Adrenal gland (tissue), 12 donors: ENCODE results near the gene MBTD1. TPM values are rescaled to one million over a fixed set of nuclear protein-coding genes. Genes with fewer than 3 reads are reported as not detected.
"Not testable (repeated sequence)": the region's sequence is repeated elsewhere in the genome, so short reads cannot be mapped to it uniquely, and the experiment has no call there.

Experiments
- DNase-seq, 7 donors: peaks; one replicate each; pipeline ENCODE4 v3.0.0-alpha.2; 2019 to 2020
- H3K27ac ChIP-seq, 5 donors: fragments of 200-600 bp; sonication (generic) in 4 of 5; 1 replicate in 3 of 5; 2 replicates in 2 of 5; pipeline versions ENCODE4 v1.5.1 to v1.8.0; 2016 to 2020; ENCODE audit warnings: mild to moderate bottlenecking in 1 of 5
- H3K27me3 ChIP-seq: fragments of 200-600 bp; 2 replicates; pipeline ENCODE4 v1.8.0; 2021
- H3K36me3 ChIP-seq, 2 donors: fragments of 200-600 bp; replicated peaks in 1 of 2; 1 replicate in 1 of 2; 2 replicates in 1 of 2; pipeline versions ENCODE4 v1.5.1 to v1.8.0; 2018 to 2022
- H3K4me1 ChIP-seq, 2 donors: fragments of 200-600 bp; replicated peaks in 1 of 2; 1 replicate in 1 of 2; 2 replicates in 1 of 2; pipeline versions ENCODE4 v1.5.1 to v1.8.0; 2018 to 2021
- H3K4me3 ChIP-seq, 4 donors: fragments of 200-600 bp; sonication (generic) in 3 of 4; one replicate each; pipeline ENCODE4 v1.5.1; 2016 to 2018
- H3K9me3 ChIP-seq, 3 donors: fragments of 200-600 bp; sonication (generic) in 1 of 3; replicated peaks in 1 of 3; 1 replicate in 2 of 3; 2 replicates in 1 of 3; pipeline versions ENCODE4 v1.5.1 to v1.8.0; 2016 to 2021
- POLR2A ChIP-seq, 2 donors: fragments of 450-650 bp; IDR thresholded peaks; one replicate each; pipeline ENCODE4 v1.6.1; 2017; ENCODE audit warnings: antibody characterized with exemption in 2 of 2, mild to moderate bottlenecking in 2 of 2, moderate library complexity in 1 of 2
- WGBS, 4 donors: extraction: QIAGEN DNeasy Blood & Tissue Kit in 2 of 4; methylation state at CpG; one replicate each; pipeline versions ENCODE4 v1.1.5 to v1.1.7; 2013 to 2017; 5-methylcytosine and 5-hydroxymethylcytosine counted together
- intact Hi-C, 2 donors: fragments of 100-400 bp; cut with DNase I; formaldehyde crosslinking; loops; one replicate each; pipeline versions ENCODE4 v1.14.1 to v1.15.0; 2022 to 2023
- polyA plus RNA-seq, 3 donors: library from polyadenylated mRNA; stranded (reverse); fragments of 200-250 nt in 2 of 3; fragments of 350-450 nt in 1 of 3; fragmentation: Illumina TruSeq in 1 of 3; extraction: RNeasy Lipid Tissue Mini Kit (QIAGEN cat#74804) in 1 of 3; gene quantifications; one replicate each; pipeline ENCODE4 v1.2.3, GENCODE V29; 2013 to 2014
- total RNA-seq, 9 donors: library from RNA; depleted of rRNA in 4 of 9; stranded (reverse); fragments of >200 nt in 4 of 9; fragments of 120-200 nt in 1 of 9; fragmentation: NEBNext Ultra II Directional in 1 of 9; extraction: Animal tissue kit (Norgen Biotek cat#: 25700) in 1 of 9; gene quantifications; one replicate each; pipeline versions ENCODE4 v1.1.0 to v1.2.4, GENCODE V29; 2013 to 2023
- TF ChIP-seq, protein P1 (sequence below), 6 experiments: fragments of 450-650 bp in 4 of 6; fragments of 200-600 bp in 2 of 6; sonication (generic) in 1 of 6; IDR thresholded peaks; 1 replicate in 5 of 6; 2 replicates in 1 of 6; pipeline versions ENCODE4 v1.5.1 to v1.8.0; 2016 to 2021; ENCODE audit warnings: antibody characterized with exemption in 6 of 6, mild to moderate bottlenecking in 2 of 6, moderate library complexity in 1 of 6
- donor health status: healthy with polysubstance abuse.
- donor health status: Bipolar disorder and iron deficiency.
- donor health status: DM: yes; HTN: yes; CAD: no.
- donor health status: DM: no; HTN: no; CAD: no.
- donor health status: DM: no; HTN: no; CAD: no.
- donor health status: DM: yes; HTN: yes; CAD: no.

Gene MBTD1
- total and polyA plus RNA-seq, 12 donors: 5.5 to 20.0 (median 10.3) TPM

DNA sequence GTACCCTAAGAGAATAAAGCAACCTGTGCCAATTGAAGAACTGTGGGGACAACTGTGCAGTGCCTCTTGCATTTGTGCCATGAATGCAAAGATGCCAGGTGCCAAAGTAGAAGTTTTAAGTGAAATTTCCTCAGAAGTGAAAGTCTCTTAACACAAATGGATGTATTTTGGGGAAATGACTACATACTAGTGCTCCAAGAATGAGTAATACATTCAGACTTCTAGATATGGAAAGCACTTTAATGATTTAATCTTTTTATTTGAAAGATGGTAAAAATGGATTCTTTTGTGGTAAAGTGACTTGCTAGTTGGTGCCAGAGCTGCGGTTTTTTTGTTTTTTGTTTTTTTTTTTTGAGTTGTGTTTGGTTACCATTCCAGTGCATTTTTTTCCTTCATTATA, 15.5 kb upstream of the MBTD1 start:
- Histone ChIP-seq H3K4me1 (no peaks in the 10 kb centered on the region), H3K27me3 (no peaks in the 10 kb centered on the region), H3K27ac (no peak overlapping the region), H3K9me3 (no peaks in the 10 kb centered on the region), H3K36me3 (peaks cover 0 to 64% of the 10 kb centered on the region in 2 donors), H3K4me3 (no peak overlapping the region)
- intact Hi-C loops: no loop called here
- TF ChIP-seq, protein P1, sequence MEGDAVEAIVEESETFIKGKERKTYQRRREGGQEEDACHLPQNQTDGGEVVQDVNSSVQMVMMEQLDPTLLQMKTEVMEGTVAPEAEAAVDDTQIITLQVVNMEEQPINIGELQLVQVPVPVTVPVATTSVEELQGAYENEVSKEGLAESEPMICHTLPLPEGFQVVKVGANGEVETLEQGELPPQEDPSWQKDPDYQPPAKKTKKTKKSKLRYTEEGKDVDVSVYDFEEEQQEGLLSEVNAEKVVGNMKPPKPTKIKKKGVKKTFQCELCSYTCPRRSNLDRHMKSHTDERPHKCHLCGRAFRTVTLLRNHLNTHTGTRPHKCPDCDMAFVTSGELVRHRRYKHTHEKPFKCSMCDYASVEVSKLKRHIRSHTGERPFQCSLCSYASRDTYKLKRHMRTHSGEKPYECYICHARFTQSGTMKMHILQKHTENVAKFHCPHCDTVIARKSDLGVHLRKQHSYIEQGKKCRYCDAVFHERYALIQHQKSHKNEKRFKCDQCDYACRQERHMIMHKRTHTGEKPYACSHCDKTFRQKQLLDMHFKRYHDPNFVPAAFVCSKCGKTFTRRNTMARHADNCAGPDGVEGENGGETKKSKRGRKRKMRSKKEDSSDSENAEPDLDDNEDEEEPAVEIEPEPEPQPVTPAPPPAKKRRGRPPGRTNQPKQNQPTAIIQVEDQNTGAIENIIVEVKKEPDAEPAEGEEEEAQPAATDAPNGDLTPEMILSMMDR (IDR thresholded peaks at IDR 0.05): no peak
- no peak for TF ChIP-seq POLR2A (IDR thresholded peaks at IDR 0.05)
- WGBS, 4 donors: 89 to 98% (median 96%) methylated on average over 1 of the region's 1 CpG
- no peak for DNase-seq

DNA sequence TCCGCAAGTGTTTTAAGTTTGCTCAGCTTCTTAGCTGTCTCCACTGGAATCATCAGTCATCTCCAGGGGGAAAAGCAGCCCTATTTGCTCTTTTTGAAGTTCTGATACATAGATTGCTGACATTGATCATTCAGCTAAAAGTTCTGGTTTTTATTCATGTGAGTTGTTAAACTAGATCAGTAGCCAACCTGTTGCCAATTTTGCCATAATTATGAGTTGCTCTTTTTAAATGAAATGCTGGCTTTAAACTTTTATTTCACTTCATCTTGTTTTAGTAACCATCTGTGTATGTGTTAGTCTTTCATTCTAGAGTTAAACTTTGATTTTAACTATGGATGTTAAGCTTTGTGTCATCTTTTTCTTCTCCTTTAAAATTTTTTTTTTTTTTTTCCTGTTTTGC, 13.0 kb upstream of the MBTD1 start:
- Histone ChIP-seq H3K4me1 (no peaks in the 10 kb centered on the region), H3K27me3 (no peaks in the 10 kb centered on the region), H3K27ac (no peak overlapping the region), H3K36me3 (peaks cover 0 to 58% of the 10 kb centered on the region in 2 donors), H3K9me3 (no peaks in the 10 kb centered on the region), H3K4me3 (no peak overlapping the region)
- intact Hi-C loops: no loop called here
- WGBS, 4 donors: 96 to 100% (median 100%) methylated on average over 1 of the region's 1 CpG
- TF ChIP-seq, protein P1 (IDR thresholded peaks at IDR 0.05): no peak
- TF ChIP-seq POLR2A (IDR thresholded peaks at IDR 0.05): no peak
- no peak for DNase-seq

DNA sequence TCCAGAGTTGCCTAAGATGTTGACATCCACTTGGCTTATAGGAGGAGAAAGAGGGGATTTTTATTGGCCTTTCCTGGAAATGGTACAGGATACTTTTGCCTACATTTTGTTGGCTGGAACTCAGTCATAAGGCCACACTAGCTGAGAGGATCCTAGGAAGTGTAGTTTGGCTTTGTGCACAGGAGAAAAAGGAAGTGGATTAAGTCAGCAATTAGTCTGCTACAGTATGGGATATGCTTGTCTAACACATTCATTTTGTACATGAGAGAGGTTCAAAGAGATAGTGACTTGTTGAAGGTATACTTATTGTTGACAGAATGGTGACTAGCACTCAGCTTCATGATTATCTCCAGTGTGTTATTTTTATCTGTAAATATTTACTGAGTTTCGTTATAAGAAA, 10.8 kb upstream of the MBTD1 start:
- Histone ChIP-seq H3K27me3 (no peaks in the 10 kb centered on the region), H3K9me3 (no peaks in the 10 kb centered on the region), H3K27ac (no peak overlapping the region), H3K4me1 (no peaks in the 10 kb centered on the region), H3K4me3 (no peak overlapping the region), H3K36me3 (peaks cover 0 to 55% of the 10 kb centered on the region in 2 donors)
- intact Hi-C loops: no loop called here
- TF ChIP-seq, protein P1 (IDR thresholded peaks at IDR 0.05): no peak
- no peak for TF ChIP-seq POLR2A (IDR thresholded peaks at IDR 0.05)
- 71 to 91% (median 84%) methylated on average over 1 of the region's 1 CpG for WGBS, 4 donors
- no peak for DNase-seq

DNA sequence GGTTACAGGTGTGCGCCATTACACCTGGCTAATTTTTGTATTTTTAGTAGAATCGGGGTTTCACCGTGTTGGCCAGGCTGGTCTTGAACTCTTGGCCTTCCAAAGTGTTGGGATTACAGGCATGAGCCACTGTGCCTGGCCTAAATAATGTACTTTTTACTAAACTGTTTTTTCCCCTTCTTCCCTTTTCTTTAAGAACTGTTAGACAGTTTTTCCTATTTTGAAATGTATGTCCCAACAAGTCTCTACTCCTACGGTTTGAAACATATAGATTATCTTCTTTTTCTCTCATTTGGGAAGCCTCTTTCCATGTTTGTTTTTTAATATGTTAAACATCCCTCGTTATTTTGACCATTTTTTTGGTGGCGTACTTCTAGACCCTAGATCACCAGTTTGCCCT, 10.1 kb upstream of the MBTD1 start:
- Histone ChIP-seq H3K36me3 (peaks cover 0 to 55% of the 10 kb centered on the region in 2 donors), H3K27ac (no peak overlapping the region), H3K4me3 (no peak overlapping the region), H3K4me1 (no peaks in the 10 kb centered on the region), H3K9me3 (no peaks in the 10 kb centered on the region), H3K27me3 (no peaks in the 10 kb centered on the region)
- no peak for DNase-seq
- no peak for TF ChIP-seq POLR2A (IDR thresholded peaks at IDR 0.05)
- TF ChIP-seq, protein P1 (IDR thresholded peaks at IDR 0.05): no peak
- 92 to 98% (median 94%) methylated on average over 6 of the region's 6 CpGs for WGBS, 4 donors
- intact Hi-C loops: no loop called here

DNA sequence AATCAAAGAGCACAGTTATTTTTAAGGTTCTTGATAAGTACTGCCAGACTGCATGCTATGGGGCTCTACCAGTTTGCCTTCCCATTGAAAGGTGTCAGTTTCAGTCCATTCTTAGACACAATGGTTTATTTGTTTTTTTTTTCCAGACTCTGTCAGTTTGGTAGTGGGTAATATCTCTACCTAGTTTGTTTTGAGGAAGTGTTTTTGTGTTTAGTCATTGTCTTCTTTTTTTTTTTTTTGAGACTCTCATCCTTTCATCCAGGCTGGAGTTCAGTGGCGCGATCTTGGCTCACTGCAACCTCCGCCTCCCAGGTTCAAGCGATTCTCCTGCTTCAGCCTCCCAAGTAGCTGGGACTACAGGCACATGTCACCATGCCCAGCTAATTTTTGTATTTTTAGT, 4.6 kb upstream of the MBTD1 start:
- peaks cover 0 to 39% of the 10 kb centered on the region in 2 donors for H3K36me3 ChIP-seq

More for the DNA sequence above, 4.6 kb upstream of the MBTD1 start:
- 74 to 98% (median 80%) methylated on average over 4 of the region's 4 CpGs for WGBS, 4 donors
- H3K27me3 ChIP-seq, DNase-seq, H3K9me3 ChIP-seq, H3K27ac ChIP-seq, intact Hi-C loops, H3K4me3 ChIP-seq: not testable (repeated sequence)
- peaks cover 0 to 25% of the 10 kb centered on the region in 2 donors for H3K4me1 ChIP-seq
